Activated T-cell treated with anti-CD3 and anti-CD28 coated beads for 48 hours (primary cell): ENCODE results near the gene FOXC1.

Experiments used
- DNase-seq: peaks from one replicate; pipeline ENCODE4 v3.0.0-alpha.2; 2020; ENCODE audit warnings: low read depth

Gene FOXC1

GRCh38 chr6:1643830-1644445 lies 34.2 kb downstream of the FOXC1 start:
- DNase-seq, result no peak

GRCh38 chr6:1644516-1645060 lies 34.9 kb downstream of the FOXC1 start:
- no peak for DNase-seq

- DNase-seq, result no peak
Measured at GRCh38 chr6:1645466-1646185, 35.9 kb downstream of the FOXC1 start.

DNA sequence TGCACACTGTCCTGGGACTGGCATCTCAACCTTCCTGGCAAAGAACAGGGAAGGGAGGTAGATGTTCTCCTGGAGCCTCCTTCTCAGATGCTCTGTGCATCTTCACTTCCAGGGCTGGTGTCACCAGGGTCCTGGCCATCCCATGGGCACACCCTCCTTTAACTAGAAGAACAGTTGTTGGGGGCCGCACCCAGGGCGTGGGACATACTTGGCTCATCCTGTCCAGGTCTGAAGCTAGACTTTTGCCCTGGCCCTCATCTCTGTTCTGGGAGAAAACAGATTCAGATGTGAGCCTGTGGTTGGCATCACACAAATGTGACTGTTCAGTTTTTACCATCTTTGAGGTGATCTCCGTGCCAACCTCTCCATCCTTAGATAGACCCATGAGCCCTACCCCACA lies 41.6 kb downstream of the FOXC1 start:
- no peak for DNase-seq

DNA sequence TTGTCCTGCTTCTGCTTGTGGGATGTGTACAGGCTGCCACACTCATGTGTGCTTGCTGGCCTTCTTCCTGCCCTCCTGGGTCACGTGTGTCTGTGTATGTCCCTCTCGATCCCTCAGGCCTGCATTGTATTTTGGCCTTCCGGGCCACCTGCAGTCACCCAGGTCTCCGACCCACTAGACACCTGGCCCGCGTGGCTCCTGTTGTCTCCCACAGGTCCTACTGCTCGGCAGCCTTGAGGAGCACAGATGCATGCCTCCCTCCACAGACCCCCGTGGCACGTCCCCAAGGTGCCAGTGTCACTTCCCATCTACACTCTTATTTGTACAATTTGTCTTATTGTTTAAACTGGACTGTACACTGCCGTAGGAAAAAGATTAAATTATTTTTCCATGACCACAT lies 43.1 kb downstream of the FOXC1 start:
- DNase-seq, result no peak

DNA sequence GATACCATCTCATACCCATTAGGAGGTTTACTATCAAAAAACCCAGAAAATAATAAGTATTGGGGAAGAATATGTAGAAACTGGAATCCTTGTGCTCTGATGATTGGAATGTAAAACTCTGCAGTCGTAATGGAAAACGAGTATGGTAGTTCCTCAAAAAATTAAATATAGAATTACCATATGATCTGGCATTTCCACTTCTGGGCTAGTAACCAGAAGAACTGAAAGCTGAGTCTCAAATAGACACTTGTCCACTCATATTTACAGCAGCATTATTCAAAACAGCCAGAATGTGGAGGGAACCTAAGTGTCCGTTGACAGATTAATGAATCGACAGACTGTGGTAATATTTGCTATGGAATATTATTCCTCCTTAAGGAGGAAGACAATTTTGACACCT lies 44.3 kb downstream of the FOXC1 start:
- no peak for DNase-seq

DNA sequence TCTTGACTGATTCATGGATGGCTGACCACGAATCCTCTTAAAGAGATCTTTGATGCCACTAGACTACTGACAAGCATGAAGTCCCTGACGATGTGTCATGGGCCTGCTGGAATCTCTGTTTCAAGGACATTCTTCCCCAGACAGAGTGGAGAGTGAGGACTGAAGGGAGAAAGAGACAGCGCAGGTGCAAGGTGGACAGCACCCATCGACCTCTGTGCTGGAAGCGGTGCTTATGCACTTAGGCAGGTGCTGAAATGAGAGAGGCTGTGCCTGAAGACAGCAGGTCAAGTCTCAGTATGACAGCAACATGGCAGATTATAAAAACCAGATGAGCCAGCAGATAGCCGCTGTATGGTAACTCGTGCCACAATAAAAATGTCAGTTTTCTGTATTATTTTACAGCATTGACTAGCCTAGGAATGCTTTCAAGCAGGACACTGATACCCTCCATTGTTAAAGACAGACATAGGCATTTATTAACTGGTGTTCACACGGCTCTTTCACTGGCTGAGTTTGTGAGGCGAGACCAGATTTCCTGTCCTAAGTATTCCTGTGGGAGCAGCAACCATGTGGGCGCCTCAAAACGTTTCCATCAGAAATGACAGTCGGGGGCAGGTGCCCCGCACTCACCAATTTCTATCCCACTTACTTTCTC lies 47.5 kb downstream of the FOXC1 start:
- DNase-seq, result no peak

DNA sequence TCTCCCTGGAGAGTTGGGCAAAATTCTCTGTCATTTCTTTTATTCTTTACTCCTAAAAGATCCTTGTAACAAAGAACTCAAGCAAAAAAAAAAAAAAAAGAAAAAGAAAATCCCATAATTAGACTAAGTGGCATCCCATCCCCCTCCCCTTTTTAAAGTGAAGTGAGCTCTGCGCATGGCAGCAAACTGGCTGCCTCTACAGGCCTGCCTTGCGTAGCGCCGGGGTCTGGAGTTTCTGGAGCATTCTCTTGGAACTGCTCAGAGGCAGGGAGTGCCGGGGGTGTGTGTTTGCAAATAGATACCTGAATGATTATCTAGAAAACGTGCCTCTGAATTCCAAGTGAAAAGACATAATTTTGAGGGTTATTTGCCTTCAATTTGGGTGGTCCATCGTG lies 48.1 kb downstream of the FOXC1 start:
- no peak for DNase-seq

GRCh38 chr6:1658212-1659005 lies 48.7 kb downstream of the FOXC1 start:
- DNase-seq, result no peak

- DNase-seq, result no peak
Measured at GRCh38 chr6:1659816-1660215, 50.1 kb downstream of the FOXC1 start.

- DNase-seq, result no peak
Measured at GRCh38 chr6:1662534-1662933, 52.8 kb downstream of the FOXC1 start.
